ENCODE data around the gene SCN5A. TPM values are rescaled to one million over a fixed set of nuclear protein-coding genes. Genes with fewer than 3 reads are reported as not detected.
A peak's percentile ranks its signal among the peaks of the same experiment; 100 is the strongest.

Gene SCN5A
- total and polyA plus RNA-seq, 2 of the 8 experiments (the other 6 are each of a cell fraction or from before 2014, with no cell fraction given), result 4.8 to 11.4 TPM

- Histone ChIP-seq H3K9ac (replicated peaks in 1 of 4; ENCODE audit: extremely low read depth in 1 of 4, low read depth in 3 of 4, low read length in 3 of 4) (no peak overlapping the region), H4K91ac (replicated peaks; ENCODE audit: insufficient read length, low read length) (no peak overlapping the region), H3K14ac (ENCODE audit: insufficient read length) (no peak overlapping the region), H3K27me3 (replicated peaks in 1 of 4; ENCODE audit: control insufficient read depth in 3 of 4, extremely low read depth in 1 of 4, insufficient read depth in 3 of 4, low read length in 3 of 4) (no peaks in the 10 kb centered on the region), H3K56ac (replicated peaks; ENCODE audit: insufficient read length, low read depth, low read length) (no peak overlapping the region), H3K4ac (replicated peaks; ENCODE audit: insufficient read length, low read depth, low read length) (no peak overlapping the region), H2BK15ac (ENCODE audit: low read length) (no peak overlapping the region), H4K5ac (ENCODE audit: insufficient read length, low read depth, low read length) (no peak overlapping the region), H3K36me3 (ENCODE audit: control insufficient read depth in 2 of 4, insufficient read depth in 4 of 4, low read length in 3 of 4) (no peaks in the 10 kb centered on the region), H3K27ac (ENCODE audit: low read depth, low read length) (no peak overlapping the region), H2BK20ac (ENCODE audit: low read length) (no peak overlapping the region), H3K23ac (ENCODE audit: insufficient read length) (no peak overlapping the region), H3K4me2 (ENCODE audit: insufficient read depth in 1 of 2, low read depth in 2 of 2, low read length in 2 of 2) (no peak overlapping the region), H4K20me1 (replicated peaks in 1 of 2; ENCODE audit: control insufficient read depth in 1 of 2, insufficient read depth in 2 of 2, low read length in 2 of 2) (no peaks in the 10 kb centered on the region), H3K4me1 (replicated peaks in 1 of 4; ENCODE audit: control insufficient read depth in 3 of 4, insufficient read depth in 4 of 4, low read length in 3 of 4) (peaks cover 5 to 9% (median 5%) of the 10 kb centered on the region in 4 experiments), H2BK120ac (replicated peaks; ENCODE audit: low read depth, low read length) (no peak overlapping the region), H3K9me3 (ENCODE audit: insufficient read depth in 2 of 2, low read depth in 1 of 2, low read length in 1 of 2) (no peaks in the 10 kb centered on the region), H2BK5ac (ENCODE audit: low read depth, low read length) (no peak overlapping the region), H3K4me3 (ENCODE audit: extremely low read depth in 1 of 4, insufficient read depth in 2 of 4, low read depth in 3 of 4, low read length in 4 of 4) (no peak overlapping the region), H3K79me1 (ENCODE audit: low read depth, low read length) (no peaks in the 10 kb centered on the region), H3K18ac (ENCODE audit: extremely low read depth, low read length) (no peak overlapping the region), H2AK5ac (ENCODE audit: low read depth, low read length) (0 out of 2 replicates have a peak overlapping the region, but pooled peaks have one; percentile 39), H4K8ac (ENCODE audit: extremely low read depth, insufficient read depth, low read length) (no peak overlapping the region), H3K23me2 (ENCODE audit: low read depth, low read length) (no peaks in the 10 kb centered on the region), H2AFZ (ENCODE audit: low read length) (no peak overlapping the region), H2BK12ac (ENCODE audit: low read depth, low read length) (no peak overlapping the region), H3K79me2 (ENCODE audit: control insufficient read depth in 1 of 2, insufficient read depth in 2 of 2, low read length in 2 of 2) (no peaks in the 10 kb centered on the region)
- DNase-seq (ENCODE audit: low read depth in 1 of 2, low spot score in 2 of 2), result no peak
- FAIRE-seq, result no peak
- WGBS, 2 experiments (ENCODE audit: extremely low coverage in 1 of 2, insufficient coverage in 1 of 2, insufficient read length in 1 of 2, insufficient replicate concordance in 2 of 2, low coverage in 1 of 2, low lambda C conversion rate in 2 of 2, missing lambda C conversion rate in 1 of 2), result 84% methylated on average over 8 of the region's 9 CpGs; no CpG with 5 or more reads in 1 of the 2 experiments
- CTCF ChIA-PET (ENCODE audit: partially characterized antibody), result interaction anchor here (1.2 to 30.9 kb wide), 7 partner anchors 14 to 94 kb away, joined by 3 to 538 read pairs (median 6); partner anchors contain the start of gene SCN5A
- POLR2A ChIA-PET (ENCODE audit: partially characterized antibody), result no interaction called here
- no peak for TF ChIP-seq RAD21 (IDR thresholded peaks at IDR 0.05 in 1 of 2, conservative IDR thresholded peaks at IDR 0.05 in 1 of 2; ENCODE audit: low read depth in 2 of 2, low read length in 2 of 2)
- no peak for TF ChIP-seq POLR2AphosphoS5 (IDR thresholded peaks at IDR 0.05; ENCODE audit: low read depth, low read length)
- TF ChIP-seq GTF2F1 (IDR thresholded peaks at IDR 0.05; ENCODE audit: borderline replicate concordance, low read depth, low read length), result no peak
- TF ChIP-seq TEAD4 (IDR thresholded peaks at IDR 0.05; ENCODE audit: low read depth, low read length), result no peak
- no peak for TF ChIP-seq NRF1 (IDR thresholded peaks at IDR 0.05; ENCODE audit: low read depth, low read length)
- TF ChIP-seq TAF7 (optimal IDR thresholded peaks at IDR 0.05; ENCODE audit: borderline replicate concordance, low read depth, low read length), result no peak
- TF ChIP-seq KDM4A (IDR thresholded peaks at IDR 0.05; ENCODE audit: low read depth, low read length, severe bottlenecking), result no peak
- no peak for TF ChIP-seq ATF2 (IDR thresholded peaks at IDR 0.05; ENCODE audit: low read length)
- no peak for TF ChIP-seq SIN3A (conservative IDR thresholded peaks at IDR 0.05 in 1 of 2, IDR thresholded peaks at IDR 0.05 in 1 of 2; ENCODE audit: low read depth in 1 of 2, low read length in 2 of 2)
- TF ChIP-seq PHF8 (conservative IDR thresholded peaks at IDR 0.05; ENCODE audit: low read depth, low read length), result no peak
These were observed 34.7 kb downstream of the SCN5A start for GRCh38 chr3:38614651-38615352.
